Tibial nerve (tissue), 4 donors: Measurements from ENCODE around the gene WAPL.

Experiments used
- EP300 ChIP-seq, 2 donors: sonication (generic); formaldehyde crosslinking; IDR thresholded peaks; one replicate each; pipeline ENCODE4 v1.6.1; 2017; ENCODE audit warnings: antibody characterized with exemption in 2 of 2, mild to moderate bottlenecking in 1 of 2
- POLR2A ChIP-seq, 2 donors: fragments of 450-650 bp; IDR thresholded peaks; one replicate each; pipeline ENCODE4 v1.6.1; 2017; ENCODE audit warnings: antibody characterized with exemption in 2 of 2, mild to moderate bottlenecking in 2 of 2, moderate library complexity in 2 of 2
- TF ChIP-seq, protein P1 (sequence below), 5 experiments: fragments of 200-600 bp in 3 of 5; fragments of 450-650 bp in 2 of 5; sonication (generic) in 3 of 5; IDR thresholded peaks; one replicate each; pipeline ENCODE4 v1.5.1; 2016 to 2019; ENCODE audit warnings: antibody characterized with exemption in 5 of 5, mild to moderate bottlenecking in 3 of 5, moderate library complexity in 2 of 5

DNA sequence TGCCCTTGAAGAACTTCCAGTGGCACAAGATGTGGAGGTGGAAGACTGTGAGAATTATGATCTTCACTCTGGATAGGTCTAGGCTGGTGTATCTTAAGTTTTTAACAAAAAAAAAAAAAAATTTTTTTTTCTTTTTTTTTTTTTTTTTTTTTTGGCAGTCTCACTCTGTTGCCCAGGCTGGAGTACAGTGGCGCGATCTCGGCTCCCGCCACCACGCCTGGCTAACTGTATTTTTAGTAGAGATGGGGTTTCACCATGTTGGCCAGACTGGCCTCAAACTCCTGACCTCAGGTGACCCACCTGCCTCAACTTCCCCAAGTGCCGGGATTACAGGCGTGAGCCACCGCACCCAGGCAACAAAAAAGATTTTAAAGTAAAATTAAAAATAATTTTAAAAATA, 37.9 kb downstream of the WAPL start:
- TF ChIP-seq, protein P1, sequence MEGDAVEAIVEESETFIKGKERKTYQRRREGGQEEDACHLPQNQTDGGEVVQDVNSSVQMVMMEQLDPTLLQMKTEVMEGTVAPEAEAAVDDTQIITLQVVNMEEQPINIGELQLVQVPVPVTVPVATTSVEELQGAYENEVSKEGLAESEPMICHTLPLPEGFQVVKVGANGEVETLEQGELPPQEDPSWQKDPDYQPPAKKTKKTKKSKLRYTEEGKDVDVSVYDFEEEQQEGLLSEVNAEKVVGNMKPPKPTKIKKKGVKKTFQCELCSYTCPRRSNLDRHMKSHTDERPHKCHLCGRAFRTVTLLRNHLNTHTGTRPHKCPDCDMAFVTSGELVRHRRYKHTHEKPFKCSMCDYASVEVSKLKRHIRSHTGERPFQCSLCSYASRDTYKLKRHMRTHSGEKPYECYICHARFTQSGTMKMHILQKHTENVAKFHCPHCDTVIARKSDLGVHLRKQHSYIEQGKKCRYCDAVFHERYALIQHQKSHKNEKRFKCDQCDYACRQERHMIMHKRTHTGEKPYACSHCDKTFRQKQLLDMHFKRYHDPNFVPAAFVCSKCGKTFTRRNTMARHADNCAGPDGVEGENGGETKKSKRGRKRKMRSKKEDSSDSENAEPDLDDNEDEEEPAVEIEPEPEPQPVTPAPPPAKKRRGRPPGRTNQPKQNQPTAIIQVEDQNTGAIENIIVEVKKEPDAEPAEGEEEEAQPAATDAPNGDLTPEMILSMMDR (IDR thresholded peaks at IDR 0.05), result no peak
- TF ChIP-seq EP300 (IDR thresholded peaks at IDR 0.05), result no peak
- TF ChIP-seq POLR2A (IDR thresholded peaks at IDR 0.05), result no peak
